Endothelial cell (in vitro differentiated cells): Measurements from ENCODE around the gene XRCC6. TPM values are rescaled to one million over a fixed set of nuclear protein-coding genes. Genes with fewer than 3 reads are reported as not detected.
"Not testable (repeated sequence)": the region's sequence is repeated elsewhere in the genome, so short reads cannot be mapped to it uniquely, and the experiment has no call there.

ENCODE experiments used
- DNase-seq: peaks from one replicate; pipeline ENCODE4 v3.0.0; 2021; ENCODE audit warnings: low spot score
- H3K27ac Mint-ChIP-seq: one replicate; pipeline ENCODE4 v1.8.0; 2021; ENCODE audit warnings: mixed read lengths, inconsistent platforms; ENCODE audit not compliant: unreplicated experiment
- H3K27me3 Mint-ChIP-seq: one replicate; pipeline ENCODE4 v1.8.0; 2021; ENCODE audit warnings: mild to moderate bottlenecking, moderate library complexity, mixed read lengths, inconsistent platforms; ENCODE audit not compliant: unreplicated experiment
- H3K36me3 Mint-ChIP-seq: one replicate; pipeline ENCODE4 v1.8.0; 2021; ENCODE audit warnings: mild to moderate bottlenecking, low read depth, mixed read lengths, inconsistent platforms; ENCODE audit not compliant: unreplicated experiment
- H3K4me1 Mint-ChIP-seq: one replicate; pipeline ENCODE4 v1.8.0; 2021; ENCODE audit warnings: mild to moderate bottlenecking, mixed read lengths, inconsistent platforms; ENCODE audit not compliant: unreplicated experiment
- H3K4me3 Mint-ChIP-seq: one replicate; pipeline ENCODE4 v1.8.0; 2021; ENCODE audit warnings: mild to moderate bottlenecking, mixed read lengths, inconsistent platforms; ENCODE audit not compliant: unreplicated experiment
- H3K9me3 Mint-ChIP-seq: one replicate; pipeline ENCODE4 v1.8.0; 2021; ENCODE audit warnings: mixed read lengths, inconsistent platforms; ENCODE audit not compliant: unreplicated experiment
- CTCF ChIP-seq: fragments of 200-600 bp; sonication (generic); IDR thresholded peaks from one replicate; pipeline ENCODE4 v1.5.0; 2021; ENCODE audit warnings: antibody characterized with exemption; ENCODE audit not compliant: unreplicated experiment
- total RNA-seq: library from RNA; stranded (reverse); fragmentation: NEBNext Ultra II Directional; extraction: Animal tissue kit (Norgen Biotek cat#: 25700); gene quantifications from one replicate; pipeline ENCODE4 v1.2.1, GENCODE V29; 2021; ENCODE audit not compliant: unreplicated experiment

The XRCC6 gene
- total RNA-seq, 1 donor from 2014 or later, result 211 TPM

DNA sequence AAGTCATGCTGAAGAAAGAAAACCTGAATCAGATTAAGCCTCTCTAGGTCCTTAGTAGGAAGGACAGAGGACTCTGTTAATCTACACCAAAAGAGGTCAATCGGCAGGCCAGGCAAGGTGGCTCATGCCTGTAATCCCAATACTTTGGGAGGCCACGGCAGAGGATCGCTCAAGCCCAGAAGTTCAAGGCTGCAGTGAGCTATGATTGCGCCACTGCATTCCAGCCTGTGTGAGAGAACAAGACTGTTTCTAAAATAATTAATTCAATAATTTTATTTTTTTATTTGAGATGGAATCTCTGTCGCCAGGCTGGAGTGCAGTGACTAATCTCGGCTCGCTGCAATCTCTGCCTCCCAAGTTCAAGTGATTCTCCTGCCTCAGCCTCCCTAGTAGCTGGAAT, 4.5 kb downstream of the XRCC6 start:
- Mint-ChIP-seq H3K27me3 (no peaks in the 10 kb centered on the region), H3K27ac (no peak overlapping the region), H3K4me3 (no peak overlapping the region), H3K36me3 (peaks cover 31% of the 10 kb centered on the region), H3K4me1 (peaks cover 10% of the 10 kb centered on the region), H3K9me3 (no peaks in the 10 kb centered on the region)
- no peak for TF ChIP-seq CTCF
- DNase-seq, result no peak

DNA sequence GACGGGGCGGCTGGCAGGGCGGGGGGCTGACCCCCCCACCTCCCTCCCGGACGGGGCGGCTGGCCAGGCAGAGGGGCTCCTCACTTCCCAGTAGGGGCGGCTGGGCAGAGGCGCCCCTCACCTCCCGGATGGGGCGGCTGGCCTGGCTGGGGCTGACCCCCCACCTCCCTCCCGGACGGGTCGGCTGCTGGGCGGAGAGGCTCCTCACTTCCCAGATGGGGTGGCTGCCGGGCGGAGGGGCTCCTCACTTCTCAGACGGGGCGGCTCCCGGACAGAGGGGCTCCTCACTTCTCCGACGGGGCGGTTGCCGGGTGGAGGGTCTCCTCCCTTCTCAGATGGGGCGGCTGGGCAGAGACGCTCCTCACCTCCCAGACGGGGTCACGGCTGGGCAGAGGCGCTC, 10.0 kb downstream of the XRCC6 start:
- H3K36me3 Mint-ChIP-seq, result peaks cover 51% of the 10 kb centered on the region
- not testable (repeated sequence) for H3K4me3 Mint-ChIP-seq, DNase-seq, H3K9me3 Mint-ChIP-seq, H3K27me3 Mint-ChIP-seq, H3K4me1 Mint-ChIP-seq, H3K27ac Mint-ChIP-seq

DNA sequence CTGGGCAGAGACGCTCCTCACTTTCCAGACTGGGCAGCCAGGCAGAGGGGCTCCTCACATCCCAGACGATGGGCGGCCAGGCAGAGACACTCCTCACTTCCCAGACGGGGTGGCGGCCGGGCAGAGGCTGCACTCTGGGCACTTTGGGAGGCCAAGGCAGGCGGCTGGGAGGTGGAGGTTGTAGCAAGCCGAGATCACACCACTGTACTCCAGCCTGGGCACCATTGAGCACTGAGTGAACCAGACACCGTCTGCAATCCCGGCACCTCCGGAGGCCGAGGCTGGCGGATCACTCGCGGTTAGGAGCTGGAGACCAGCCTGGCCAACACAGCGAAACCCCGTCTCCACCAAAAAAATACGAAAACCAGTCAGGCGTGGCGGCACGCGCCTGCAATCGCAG, 10.5 kb downstream of the XRCC6 start:
- H3K27me3 Mint-ChIP-seq, H3K4me3 Mint-ChIP-seq, H3K27ac Mint-ChIP-seq, DNase-seq, H3K4me1 Mint-ChIP-seq, H3K9me3 Mint-ChIP-seq: not testable (repeated sequence)
- H3K36me3 Mint-ChIP-seq, result peaks cover 51% of the 10 kb centered on the region

GRCh38 chr22:41634610-41635009, 13.5 kb downstream of the XRCC6 start:
- H3K27ac Mint-ChIP-seq, H3K27me3 Mint-ChIP-seq, DNase-seq, H3K4me1 Mint-ChIP-seq, H3K4me3 Mint-ChIP-seq, H3K9me3 Mint-ChIP-seq: not testable (repeated sequence)
- H3K36me3 Mint-ChIP-seq, result peaks cover 31% of the 10 kb centered on the region

DNA sequence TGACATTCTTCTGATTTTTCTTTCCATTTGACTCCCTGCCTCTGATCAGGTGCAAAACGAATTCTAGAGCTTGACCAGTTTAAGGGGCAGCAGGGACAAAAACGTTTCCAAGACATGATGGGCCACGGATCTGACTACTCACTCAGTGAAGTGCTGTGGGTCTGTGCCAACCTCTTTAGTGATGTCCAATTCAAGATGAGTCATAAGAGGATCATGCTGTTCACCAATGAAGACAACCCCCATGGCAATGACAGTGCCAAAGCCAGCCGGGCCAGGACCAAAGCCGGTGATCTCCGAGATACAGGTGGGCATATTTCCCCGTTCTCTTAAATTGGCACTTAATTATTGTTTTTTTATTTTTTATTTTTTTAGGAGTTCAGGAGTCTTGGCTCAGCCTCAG, 15.4 kb downstream of the XRCC6 start:
- no peaks in the 10 kb centered on the region for H3K27me3 Mint-ChIP-seq
- H3K9me3 Mint-ChIP-seq, result no peaks in the 10 kb centered on the region
- no peak for DNase-seq
- no peaks in the 10 kb centered on the region for H3K4me1 Mint-ChIP-seq
- peaks cover 26% of the 10 kb centered on the region for H3K36me3 Mint-ChIP-seq
- TF ChIP-seq CTCF, result no peak
- H3K4me3 Mint-ChIP-seq, result no peak overlapping the region
- H3K27ac Mint-ChIP-seq, result no peak overlapping the region

- DNase-seq, H3K27ac Mint-ChIP-seq, H3K27me3 Mint-ChIP-seq, H3K4me3 Mint-ChIP-seq, H3K9me3 Mint-ChIP-seq, H3K4me1 Mint-ChIP-seq: not testable (repeated sequence)
- peaks cover 33% of the 10 kb centered on the region for H3K36me3 Mint-ChIP-seq
Measured at GRCh38 chr22:41637623-41638022, 16.5 kb downstream of the XRCC6 start.

DNA sequence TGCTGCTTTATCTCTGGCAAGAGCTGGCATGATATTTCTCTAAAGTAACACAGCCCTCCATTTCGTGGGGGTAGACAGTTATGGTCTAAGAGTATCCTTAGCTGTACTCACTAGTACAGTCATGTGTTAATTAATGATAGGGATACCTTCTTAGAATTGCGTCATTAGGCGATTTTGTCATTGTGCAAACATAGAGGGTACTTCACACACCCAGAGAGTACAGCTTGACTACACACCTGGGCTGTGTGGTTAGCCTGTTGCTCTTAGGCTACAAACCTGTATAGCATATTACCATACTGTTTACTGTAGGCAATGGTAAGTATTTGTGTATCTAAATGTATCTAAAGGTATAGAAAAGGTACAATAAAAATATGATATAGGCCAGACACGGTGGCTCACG, 17.0 kb downstream of the XRCC6 start:
- no peak for TF ChIP-seq CTCF
- H3K4me1 Mint-ChIP-seq, result no peaks in the 10 kb centered on the region
- DNase-seq, result no peak
- no peak overlapping the region for H3K27ac Mint-ChIP-seq
- H3K9me3 Mint-ChIP-seq, result no peaks in the 10 kb centered on the region
- H3K4me3 Mint-ChIP-seq, result no peak overlapping the region
- H3K27me3 Mint-ChIP-seq, result no peaks in the 10 kb centered on the region
- H3K36me3 Mint-ChIP-seq, result peaks cover 37% of the 10 kb centered on the region
